GM23338 (cell line): ENCODE data around the gene TPGS2. TPM values are rescaled to one million over a fixed set of nuclear protein-coding genes. Genes with fewer than 3 reads are reported as not detected.

Source experiments
- ATAC-seq: fragments of 200-7000 bp; cut with Tn5 transposase; 3 replicates; pipeline ENCODE4 v1.9.1; 2020
- DNase-seq: peaks from one replicate; pipeline ENCODE4 v3.0.0-alpha.2; 2015; ENCODE audit warnings: low spot score
- H2AFZ ChIP-seq: fragments of 200-600 bp; sonication (generic); 2 replicates; pipeline ENCODE4 v1.8.0; 2016; ENCODE audit warnings: antibody characterized with exemption, mild to moderate bottlenecking, moderate library complexity
- H3F3A ChIP-seq: fragments of 200-600 bp; sonication (generic); replicated peaks from 2 replicates; pipeline ENCODE4 v1.8.0; 2017; ENCODE audit warnings: antibody characterized with exemption, mixed run types, low read depth
- H3K27ac ChIP-seq: fragments of 200-600 bp; sonication (generic); 2 replicates; pipeline ENCODE4 v1.6.1; 2016; ENCODE audit warnings: low read depth
- H3K27me3 ChIP-seq: fragments of 200-600 bp; sonication (generic); 2 replicates; pipeline ENCODE4 v1.8.0; 2016; ENCODE audit warnings: mild to moderate bottlenecking, mixed run types, moderate library complexity; ENCODE audit not compliant: insufficient read depth
- H3K36me3 ChIP-seq: fragments of 200-600 bp; sonication (generic); 2 replicates; pipeline ENCODE4 v1.8.0; 2016; ENCODE audit warnings: mild to moderate bottlenecking; ENCODE audit not compliant: insufficient read depth
- H3K4me1 ChIP-seq: fragments of 200-600 bp; sonication (generic); 2 replicates; pipeline ENCODE4 v1.8.0; 2016; ENCODE audit warnings: mild to moderate bottlenecking, moderate library complexity; ENCODE audit not compliant: insufficient read depth
- H3K4me2 ChIP-seq: fragments of 200-600 bp; sonication (generic); 2 replicates; pipeline ENCODE4 v1.7.1; 2017; ENCODE audit warnings: mixed run types
- H3K4me3 ChIP-seq: fragments of 200-600 bp; sonication (generic); 2 replicates; pipeline ENCODE4 v1.6.1; 2016; ENCODE audit warnings: mixed run types
- H3K79me2 ChIP-seq: fragments of 200-600 bp; sonication (generic); replicated peaks from 2 replicates; pipeline ENCODE4 v1.8.0; 2017; ENCODE audit warnings: mild to moderate bottlenecking; ENCODE audit not compliant: insufficient read depth
- H3K9me2 ChIP-seq: fragments of 200-600 bp; sonication (generic); 2 replicates; pipeline ENCODE4 v1.8.0; 2017; ENCODE audit not compliant: insufficient read depth
- H4K20me1 ChIP-seq: fragments of 200-600 bp; sonication (generic); replicated peaks from 2 replicates; pipeline ENCODE4 v1.8.0; 2017; ENCODE audit warnings: mild to moderate bottlenecking; ENCODE audit not compliant: insufficient read depth
- H3K27ac Mint-ChIP-seq: 2 replicates; pipeline ENCODE4 v1.8.0; 2020; ENCODE audit warnings: inconsistent platforms, mild to moderate bottlenecking, moderate library complexity, mixed read lengths
- H3K27me3 Mint-ChIP-seq: 3 replicates; pipeline ENCODE4 v1.8.0; 2022; ENCODE audit warnings: low read depth, mild to moderate bottlenecking, moderate library complexity, mixed read lengths, inconsistent platforms; ENCODE audit not compliant: insufficient read depth, poor library complexity
- H3K36me3 Mint-ChIP-seq: 3 replicates; pipeline ENCODE4 v1.8.0; 2021; ENCODE audit warnings: low read depth, mild to moderate bottlenecking, inconsistent platforms, moderate library complexity, mixed read lengths
- H3K4me1 Mint-ChIP-seq: 3 replicates; pipeline ENCODE4 v1.8.0; 2020; ENCODE audit warnings: mild to moderate bottlenecking, inconsistent platforms, mixed read lengths
- H3K4me3 Mint-ChIP-seq: 3 replicates; pipeline ENCODE4 v1.8.0; 2021; ENCODE audit warnings: moderate library complexity, mild to moderate bottlenecking, inconsistent platforms, mixed read lengths
- H3K9me3 Mint-ChIP-seq: 3 replicates; pipeline ENCODE4 v1.8.0; 2020; ENCODE audit warnings: moderate library complexity, mild to moderate bottlenecking, inconsistent platforms, mixed read lengths
- CREB1 ChIP-seq: fragments of 250-450 bp; sonication (Bioruptor Pico); IDR thresholded peaks from 2 replicates; pipeline ENCODE4 v1.5.0; 2020; ENCODE audit warnings: low read depth, mild to moderate bottlenecking, moderate library complexity
- CTCF ChIP-seq, 2 experiments: fragments of 200-600 bp in 1 of 2; sonication (generic) in 1 of 2; conservative IDR thresholded peaks; 2 replicates each; pipeline versions ENCODE4 v1.5.1 to v1.6.1; 2016 to 2017; ENCODE audit warnings: antibody characterized with exemption in 2 of 2, low read depth in 2 of 2, mild to moderate bottlenecking in 2 of 2, moderate library complexity in 1 of 2
- ETS1 ChIP-seq: IDR thresholded peaks from 2 replicates; pipeline ENCODE4 v1.6.1; 2016; ENCODE audit warnings: antibody characterized with exemption
- EZH2 ChIP-seq: fragments of 200-600 bp; sonication (generic); IDR thresholded peaks from one replicate; pipeline ENCODE4 v1.8.0; 2017; ENCODE audit warnings: antibody characterized with exemption, mild to moderate bottlenecking, low read depth; ENCODE audit not compliant: unreplicated experiment
- EZH2phosphoT487 ChIP-seq: fragments of 200-600 bp; sonication (generic); IDR thresholded peaks from one replicate; pipeline ENCODE4 v1.8.1; 2018; ENCODE audit warnings: antibody characterized with exemption; ENCODE audit not compliant: unreplicated experiment
- JUNB ChIP-seq: IDR thresholded peaks from one replicate; pipeline ENCODE4 v1.6.1; 2016; ENCODE audit warnings: antibody characterized with exemption; ENCODE audit not compliant: unreplicated experiment
- NANOG ChIP-seq: IDR thresholded peaks from 2 replicates; pipeline ENCODE4 v1.6.1; 2016; ENCODE audit warnings: antibody characterized with exemption, borderline replicate concordance
- POLR2AphosphoS5 ChIP-seq: IDR thresholded peaks from 2 replicates; pipeline ENCODE4 v1.6.1; 2016; ENCODE audit warnings: antibody characterized with exemption, low read depth
- REST ChIP-seq: IDR thresholded peaks from one replicate; pipeline ENCODE4 v1.6.1; 2018; ENCODE audit warnings: antibody characterized with exemption; ENCODE audit not compliant: unreplicated experiment
- STAT1 ChIP-seq: IDR thresholded peaks from one replicate; pipeline ENCODE4 v1.6.1; 2016; ENCODE audit warnings: antibody characterized with exemption; ENCODE audit not compliant: unreplicated experiment
- ZNF114 ChIP-seq: fragments of 250-450 bp; sonication (Bioruptor Pico); IDR thresholded peaks from 2 replicates; pipeline ENCODE4 v1.5.0; 2020; ENCODE audit warnings: mild to moderate bottlenecking, moderate library complexity
- ZNF331 ChIP-seq: fragments of 250-450 bp; sonication (Bioruptor Pico); IDR thresholded peaks from 2 replicates; pipeline ENCODE4 v1.5.0; 2020; ENCODE audit warnings: low read depth, mild to moderate bottlenecking, moderate library complexity
- ZNF462 ChIP-seq: fragments of 250-450 bp; sonication (Bioruptor Pico); IDR thresholded peaks from 2 replicates; pipeline ENCODE4 v1.5.0; 2020; ENCODE audit warnings: mild to moderate bottlenecking, moderate library complexity
- polyA plus RNA-seq: library from polyadenylated mRNA; unstranded; fragments of >200 nt; fragmentation: Nextera tagmentation; extraction: Ambion mirVana; gene quantifications from 2 replicates; pipeline ENCODE4 v1.2.1, GENCODE V29; 2016
- total RNA-seq: library from RNA; depleted of rRNA; stranded (reverse); fragments of >200 nt; shearing (Covaris generic); gene quantifications from 2 replicates; pipeline ENCODE4 v1.2.3, GENCODE V29; 2014

The TPGS2 gene
- total and polyA plus RNA-seq, 2 experiments from 2014 or later, result 136 to 167 TPM

- Histone ChIP-seq H3K79me2 (no peaks in the 10 kb centered on the region), H3K27me3 (no peaks in the 10 kb centered on the region), H2AFZ (no peak overlapping the region), H4K20me1 (no peaks in the 10 kb centered on the region), H3K36me3 (no peaks in the 10 kb centered on the region), H3K4me3 (no peak overlapping the region), H3K4me2 (no peak overlapping the region), H3K4me1 (no peaks in the 10 kb centered on the region), H3K9me2 (peaks cover 8% of the 10 kb centered on the region; the same call in 1 of the 2 replicates), H3K27ac (no peak overlapping the region), H3F3A (no peaks in the 10 kb centered on the region)
- no peak for ATAC-seq
- H3K9me3 Mint-ChIP-seq, result no peaks in the 10 kb centered on the region; the same call in 2 of the 3 replicates
- DNase-seq, result no peak
- no peaks in the 10 kb centered on the region for H3K36me3 Mint-ChIP-seq
- no peaks in the 10 kb centered on the region for H3K4me1 Mint-ChIP-seq
- no peaks in the 10 kb centered on the region for H3K27me3 Mint-ChIP-seq
- H3K27ac Mint-ChIP-seq, result no peak overlapping the region
- H3K4me3 Mint-ChIP-seq, result no peak overlapping the region
- TF ChIP-seq REST, result no peak
- no peak for TF ChIP-seq STAT1
- no peak for TF ChIP-seq CTCF (conservative IDR thresholded peaks at IDR 0.05; ENCODE audit: low read depth in 2 of 2)
- no peak for TF ChIP-seq CREB1 (CRISPR knock-in tag)
- no peak for TF ChIP-seq ZNF114 (CRISPR knock-in tag)
- TF ChIP-seq POLR2AphosphoS5, result no peak
- no peak for TF ChIP-seq ZNF331 (CRISPR knock-in tag)
- no peak for TF ChIP-seq NANOG
- no peak for TF ChIP-seq JUNB
- no peak for TF ChIP-seq EZH2
- no peak for TF ChIP-seq EZH2phosphoT487
- no peak for TF ChIP-seq ETS1
- no peak for TF ChIP-seq ZNF462
Measured at GRCh38 chr18:36752929-36753865, 75.6 kb downstream of the TPGS2 start.
